Measurements from ENCODE around the gene THSD4. TPM values are rescaled to one million over a fixed set of nuclear protein-coding genes. Genes with fewer than 3 reads are reported as not detected.

The THSD4 gene
- total RNA-seq, 1 experiment from 2014 or later = 36.3 TPM

- Mint-ChIP-seq H3K9me3 (ENCODE audit: unreplicated experiment) (no peaks in the 10 kb centered on the region), H3K27me3 (ENCODE audit: insufficient read depth, unreplicated experiment) (no peaks in the 10 kb centered on the region), H3K4me1 (ENCODE audit: insufficient read depth, unreplicated experiment) (peaks cover 37% of the 10 kb centered on the region), H3K36me3 (ENCODE audit: insufficient read depth, unreplicated experiment) (no peaks in the 10 kb centered on the region), H3K4me3 (ENCODE audit: unreplicated experiment) (no peak overlapping the region), H3K27ac (ENCODE audit: low read depth, unreplicated experiment) (peak overlapping the region; percentile 6)
- peak; percentile 36 for DNase-seq (ENCODE audit: unreplicated experiment)
- no TSS peak for BruUV-seq (replicated peaks)
- TF ChIP-seq CTCF (IDR thresholded peaks at IDR 0.05; ENCODE audit: unreplicated experiment) = no peak
- ChIA-PET CTCF (interaction anchor here (0.5 to 0.7 kb wide), 3 partner anchors 15 to 629 kb away, joined by 3 to 4 read pairs (median 3); no protein-coding TSS in a partner anchor), POLR2A (interaction anchor here (0.7 to 1.1 kb wide), 4 partner anchors 13 to 89 kb away, joined by 3 to 4 read pairs (median 3); no protein-coding TSS in a partner anchor)
- intact Hi-C loops (cut with micrococcal nuclease) = no loop called here
Observed at GRCh38 chr15:71151081-71151480, 35.8 kb downstream of the THSD4 start.

- TF ChIP-seq CTCF (IDR thresholded peaks at IDR 0.05; ENCODE audit: unreplicated experiment) = no peak
- DNase-seq (ENCODE audit: unreplicated experiment) = no peak
- Mint-ChIP-seq H3K27ac (ENCODE audit: low read depth, unreplicated experiment) (no peak overlapping the region), H3K4me3 (ENCODE audit: unreplicated experiment) (no peak overlapping the region), H3K4me1 (ENCODE audit: insufficient read depth, unreplicated experiment) (peaks cover 22% of the 10 kb centered on the region), H3K36me3 (ENCODE audit: insufficient read depth, unreplicated experiment) (no peaks in the 10 kb centered on the region), H3K27me3 (ENCODE audit: insufficient read depth, unreplicated experiment) (no peaks in the 10 kb centered on the region), H3K9me3 (ENCODE audit: unreplicated experiment) (no peaks in the 10 kb centered on the region)
- ChIA-PET CTCF (no interaction called here), POLR2A (no interaction called here)
- no TSS peak for BruUV-seq (replicated peaks)
- intact Hi-C loops (cut with micrococcal nuclease) = no loop called here
Observed at GRCh38 chr15:71152542-71152941, 37.3 kb downstream of the THSD4 start.

- no peak for TF ChIP-seq CTCF (IDR thresholded peaks at IDR 0.05; ENCODE audit: unreplicated experiment)
- H3K36me3 Mint-ChIP-seq (ENCODE audit: insufficient read depth, unreplicated experiment) = no peaks in the 10 kb centered on the region
- no peaks in the 10 kb centered on the region for H3K27me3 Mint-ChIP-seq (ENCODE audit: insufficient read depth, unreplicated experiment)
- H3K27ac Mint-ChIP-seq (ENCODE audit: low read depth, unreplicated experiment) = no peak overlapping the region
- no peaks in the 10 kb centered on the region for H3K9me3 Mint-ChIP-seq (ENCODE audit: unreplicated experiment)
- ChIA-PET POLR2A (interaction anchor here (0.6 to 0.7 kb wide), 3 partner anchors 122 to 314 kb away, joined by 3 to 5 read pairs (median 3); no protein-coding TSS in a partner anchor), CTCF (interaction anchor here (0.6 to 0.7 kb wide), 2 partner anchors 75 to 126 kb away, joined by 3 read pairs; no protein-coding TSS in a partner anchor)
- H3K4me3 Mint-ChIP-seq (ENCODE audit: unreplicated experiment) = no peak overlapping the region
- intact Hi-C loops (cut with micrococcal nuclease) = no loop called here
- H3K4me1 Mint-ChIP-seq (ENCODE audit: insufficient read depth, unreplicated experiment) = peaks cover 22% of the 10 kb centered on the region
- no peak for DNase-seq (ENCODE audit: unreplicated experiment)
- no TSS peak for BruUV-seq (replicated peaks)
Observed at GRCh38 chr15:71153823-71154524, 38.7 kb downstream of the THSD4 start.

- H3K36me3 Mint-ChIP-seq (ENCODE audit: insufficient read depth, unreplicated experiment) = no peaks in the 10 kb centered on the region
- no peak for DNase-seq (ENCODE audit: unreplicated experiment)
- ChIA-PET CTCF (interaction anchor here (0.7 kb wide), 1 partner anchor 74 kb away, joined by 3 read pairs; no protein-coding TSS in a partner anchor), POLR2A (no interaction called here)
- no TSS peak for BruUV-seq (replicated peaks)
- no peak overlapping the region for H3K4me3 Mint-ChIP-seq (ENCODE audit: unreplicated experiment)
- no peak for TF ChIP-seq CTCF (IDR thresholded peaks at IDR 0.05; ENCODE audit: unreplicated experiment)
- H3K9me3 Mint-ChIP-seq (ENCODE audit: unreplicated experiment) = no peaks in the 10 kb centered on the region
- H3K27ac Mint-ChIP-seq (ENCODE audit: low read depth, unreplicated experiment) = no peak overlapping the region
- no peaks in the 10 kb centered on the region for H3K27me3 Mint-ChIP-seq (ENCODE audit: insufficient read depth, unreplicated experiment)
- peaks cover 19% of the 10 kb centered on the region for H3K4me1 Mint-ChIP-seq (ENCODE audit: insufficient read depth, unreplicated experiment)
- intact Hi-C loops (cut with micrococcal nuclease) = no loop called here
Observed at GRCh38 chr15:71154607-71155200, 39.4 kb downstream of the THSD4 start.

Data from MCF 10A (cell line).